ENCODE measurements around the gene UBAC2. TPM values are rescaled to one million over a fixed set of nuclear protein-coding genes. Genes with fewer than 3 reads are reported as not detected.

UBAC2 gene, protein sequence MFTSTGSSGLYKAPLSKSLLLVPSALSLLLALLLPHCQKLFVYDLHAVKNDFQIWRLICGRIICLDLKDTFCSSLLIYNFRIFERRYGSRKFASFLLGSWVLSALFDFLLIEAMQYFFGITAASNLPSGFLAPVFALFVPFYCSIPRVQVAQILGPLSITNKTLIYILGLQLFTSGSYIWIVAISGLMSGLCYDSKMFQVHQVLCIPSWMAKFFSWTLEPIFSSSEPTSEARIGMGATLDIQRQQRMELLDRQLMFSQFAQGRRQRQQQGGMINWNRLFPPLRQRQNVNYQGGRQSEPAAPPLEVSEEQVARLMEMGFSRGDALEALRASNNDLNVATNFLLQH
- 50.4 and 52.4 TPM in 2 replicates for total RNA-seq (2014; rRNA removed; shearing (Covaris generic))
- 120 and 124 TPM in 2 replicates for polyA plus RNA-seq (2015; cell fraction: cytosol; rRNA removed)
- 65.4 and 69.5 TPM in 2 replicates for polyA plus RNA-seq (2015; cell fraction: nucleus; rRNA removed)

DNA sequence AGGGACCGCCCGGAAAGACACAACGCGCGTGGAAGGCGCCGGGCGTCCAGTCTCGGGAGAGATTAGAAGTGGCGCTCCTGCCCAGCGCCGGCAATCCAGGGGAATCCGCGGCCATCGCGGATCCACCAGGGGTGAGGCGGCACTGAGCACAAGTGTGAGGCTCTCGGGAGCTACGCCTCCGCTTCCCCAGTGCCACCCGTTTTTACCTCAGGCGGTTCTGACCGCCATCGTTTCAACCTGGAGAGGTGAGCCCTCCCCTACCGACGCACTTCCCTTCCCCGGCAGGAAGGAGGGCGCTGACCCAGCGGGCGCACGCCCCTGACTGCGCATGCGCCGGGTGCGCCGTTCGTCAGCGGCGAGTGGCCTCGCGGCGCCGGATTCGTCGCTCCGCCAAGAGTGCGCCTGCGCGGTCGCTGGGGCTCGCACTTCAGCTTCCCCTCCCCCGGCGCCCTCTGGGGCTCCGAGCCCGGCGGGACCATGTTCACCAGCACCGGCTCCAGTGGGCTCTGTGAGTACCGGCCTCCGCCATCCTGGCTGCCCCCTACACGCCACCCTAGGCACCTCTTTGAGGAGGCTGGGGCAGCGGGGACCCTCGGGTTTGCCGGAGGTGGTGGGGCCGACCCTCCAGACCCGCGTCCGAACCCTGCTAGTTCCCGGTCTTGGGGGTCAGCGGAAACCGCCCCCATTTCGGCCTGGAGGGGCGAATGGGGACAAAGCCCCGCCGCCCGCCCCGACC, at the start of gene UBAC2:
Gene UBAC2 (plus strand): TSS at position 423 of the 736 bp plus-strand sequence. CDS start 55 bp downstream, at position 478.
- peak; percentile 92 for DNase-seq (ENCODE audit: low read depth)

DNA sequence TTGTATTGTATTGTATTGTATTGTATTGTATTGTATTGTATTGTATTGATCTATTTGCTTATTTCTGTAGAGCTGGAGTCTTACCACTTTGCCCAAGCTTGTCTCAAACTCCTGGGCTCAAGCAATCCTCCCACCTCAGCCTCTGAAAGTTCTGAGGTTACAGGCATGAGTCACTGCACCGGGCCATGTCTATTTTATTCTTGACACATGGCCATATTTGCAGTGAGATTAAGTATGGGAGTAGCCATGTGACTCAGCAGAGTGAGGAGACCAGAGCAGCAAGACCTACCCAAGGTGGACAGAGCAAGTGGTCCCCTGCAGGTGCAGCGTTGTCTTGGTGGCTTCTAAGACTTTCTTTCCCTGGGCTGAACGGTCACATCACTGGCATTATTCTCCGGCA, 49.1 kb upstream of the UBAC2 start:
- peak; percentile 92 for DNase-seq (ENCODE audit: low read depth)

DNA sequence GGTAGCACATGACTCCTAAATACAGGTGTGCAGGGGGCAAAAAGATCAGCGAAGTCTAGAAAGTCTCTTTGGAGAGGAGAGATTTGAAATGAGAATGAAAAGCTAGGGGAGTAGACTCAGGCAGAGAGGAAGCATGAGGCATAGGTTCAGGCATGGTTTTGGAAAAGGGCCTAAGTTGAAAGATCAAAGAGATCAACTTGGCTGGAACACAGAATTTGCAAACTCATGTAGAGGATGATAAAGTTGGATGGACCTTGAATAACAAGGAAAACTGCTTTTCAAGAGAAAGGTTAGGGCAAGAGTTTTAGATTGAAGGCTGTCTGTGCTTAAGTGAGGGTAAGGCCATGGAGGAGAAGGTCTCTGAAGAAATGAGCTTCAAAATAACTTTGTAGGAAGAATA, 47.4 kb upstream of the UBAC2 start:
- DNase-seq (ENCODE audit: low read depth), result peak; percentile 36

DNA sequence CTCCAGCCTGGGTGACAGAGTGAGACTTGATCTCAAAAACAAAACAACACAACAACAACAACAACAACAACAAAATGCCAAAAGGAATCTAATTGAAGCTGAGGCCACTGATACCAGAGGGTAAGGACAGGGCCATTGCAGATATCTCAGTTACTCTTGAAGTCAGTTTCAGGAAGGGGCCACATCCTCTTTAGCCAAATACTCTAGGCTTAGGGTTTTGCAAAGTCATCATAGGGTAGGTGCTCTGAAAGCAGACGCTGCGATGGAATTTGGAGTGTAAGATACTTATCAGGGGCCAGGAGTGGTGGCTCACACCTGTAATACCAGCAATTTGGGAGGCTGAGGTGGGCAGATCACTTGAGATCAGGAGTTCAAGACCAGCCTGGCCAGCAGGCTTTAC, 46.6 kb upstream of the UBAC2 start:
- DNase-seq (ENCODE audit: low read depth), result no peak

DNA sequence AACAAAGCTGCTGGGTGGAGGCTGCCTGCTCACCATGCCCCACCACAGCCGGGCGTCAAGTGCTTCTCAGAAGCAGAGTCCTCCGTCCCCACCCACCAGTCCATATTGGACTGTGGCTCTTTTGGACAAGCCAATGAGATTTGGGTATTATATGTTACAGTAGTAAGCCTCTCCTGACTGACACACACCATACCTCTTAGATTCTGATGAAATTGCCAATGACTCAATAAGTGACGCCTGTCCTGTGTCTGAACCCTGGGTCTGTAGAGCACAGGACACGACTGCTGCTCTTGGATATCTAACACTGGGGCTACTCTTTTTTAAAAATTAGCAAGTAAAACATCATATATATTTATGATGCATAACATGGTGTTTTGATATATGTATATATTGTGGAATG, 44.8 kb upstream of the UBAC2 start:
- DNase-seq (ENCODE audit: low read depth), result peak; percentile 17

DNA sequence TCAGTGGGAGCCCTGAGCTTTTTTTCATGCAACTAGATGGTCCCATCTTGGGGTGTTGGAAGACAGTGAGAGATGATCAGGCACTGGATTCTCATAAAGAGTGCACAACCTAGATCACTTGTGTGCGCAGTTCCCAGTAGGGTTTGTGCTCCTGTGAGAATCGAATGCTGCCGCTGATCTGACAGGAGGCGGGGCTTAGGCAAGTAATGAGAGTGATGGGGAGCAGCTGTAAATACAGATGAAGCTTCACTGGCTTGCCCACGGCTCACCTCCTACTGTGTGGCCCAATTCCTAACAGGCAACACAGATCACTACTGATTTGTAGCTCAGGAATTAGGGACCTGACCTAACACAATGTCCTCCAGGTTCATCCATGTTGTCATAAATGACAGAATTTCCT, 43.6 kb upstream of the UBAC2 start:
- DNase-seq (ENCODE audit: low read depth), result no peak

DNA sequence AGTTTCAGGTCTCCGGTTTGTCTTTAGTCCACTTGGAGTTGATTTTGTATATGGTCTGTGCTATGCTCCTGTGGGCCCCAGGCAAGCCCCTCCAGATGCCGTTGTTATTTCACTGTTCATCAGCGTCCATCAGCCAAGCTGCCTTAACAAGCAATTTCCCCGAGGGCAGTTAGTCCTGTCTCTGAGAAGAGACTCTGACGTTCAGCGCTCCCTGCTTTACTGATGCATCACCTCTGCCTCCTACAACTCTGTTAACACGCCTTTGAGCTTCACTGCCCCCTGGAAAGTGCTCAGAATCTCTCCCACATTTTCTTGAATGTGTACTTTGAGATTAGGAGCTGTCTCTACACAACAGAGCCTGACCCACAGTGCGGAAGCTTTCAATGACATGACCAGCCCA, 41.8 kb upstream of the UBAC2 start:
- no peak for DNase-seq (ENCODE audit: low read depth)

DNA sequence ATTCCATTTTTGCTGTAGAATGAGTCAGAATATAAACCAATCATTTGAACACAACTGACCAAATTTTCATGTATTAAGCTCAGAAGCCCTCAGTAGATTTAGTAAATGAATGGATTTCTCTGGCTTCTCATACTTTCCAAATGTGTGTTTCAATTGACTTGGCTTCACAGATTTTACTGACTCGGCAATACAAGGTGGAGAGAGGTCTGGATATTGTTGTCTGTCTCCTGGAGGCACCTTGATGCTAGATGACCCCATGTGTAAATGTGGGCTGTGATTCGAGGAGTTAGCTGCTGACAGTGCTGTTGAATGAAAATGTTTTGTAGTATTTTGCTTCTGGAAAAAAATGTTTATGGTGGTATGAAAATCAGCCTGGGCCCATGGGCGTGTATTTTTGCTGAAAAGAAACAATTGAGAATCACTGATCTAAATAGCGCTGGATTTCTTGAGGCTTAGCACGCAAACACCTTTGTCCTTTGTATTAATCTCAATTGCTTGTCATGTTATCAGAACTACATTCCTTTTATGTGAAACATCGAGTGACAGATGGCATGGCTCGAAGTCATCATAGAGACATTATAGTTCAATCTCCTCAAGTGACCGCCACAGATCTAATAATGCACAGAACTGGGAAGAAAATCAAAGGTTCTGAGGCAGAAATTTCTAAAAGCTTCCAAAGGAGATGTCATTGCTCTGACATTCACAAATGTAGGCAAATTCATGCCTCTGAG, 41.2 kb upstream of the UBAC2 start:
- no peak for DNase-seq (ENCODE audit: low read depth)

DNA sequence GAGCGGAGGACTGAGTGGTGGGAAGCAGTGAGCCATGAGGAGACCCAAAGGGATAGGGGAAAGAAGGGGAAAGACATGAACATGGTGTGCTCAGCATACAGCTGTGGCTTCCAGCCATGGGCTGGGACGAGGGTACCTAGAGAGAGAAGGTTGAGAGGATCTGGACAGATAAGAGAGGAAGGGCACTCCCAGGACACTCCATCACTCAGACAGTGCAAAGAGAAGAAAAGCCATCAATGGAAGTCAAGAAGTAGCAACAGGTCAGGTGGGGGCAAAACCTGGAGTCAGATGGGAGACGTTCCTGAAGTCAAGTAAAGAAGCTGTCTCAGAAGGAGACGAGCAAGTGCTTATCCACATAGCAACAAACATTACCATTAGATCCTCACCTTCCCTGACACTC, 40.2 kb upstream of the UBAC2 start:
- no peak for DNase-seq (ENCODE audit: low read depth)

DNA sequence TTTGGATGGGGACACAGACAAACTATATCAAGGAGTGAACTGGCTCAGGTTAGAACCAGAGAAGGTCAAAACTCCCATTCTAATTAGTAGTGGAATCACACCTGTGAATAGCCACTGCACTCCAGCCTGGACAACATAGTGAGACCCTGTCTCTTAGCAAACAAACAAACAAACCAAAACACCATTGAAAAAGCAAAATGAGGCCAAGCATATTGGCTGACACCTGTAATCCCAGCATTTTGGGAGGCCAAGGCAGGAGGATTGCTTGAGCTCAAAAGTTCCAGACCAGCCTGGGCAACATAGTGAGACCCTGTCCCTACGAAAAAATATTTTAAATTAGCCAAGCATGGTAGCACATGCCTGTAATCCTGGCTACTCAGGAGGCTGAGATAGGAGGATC, 39.1 kb upstream of the UBAC2 start:
- no peak for DNase-seq (ENCODE audit: low read depth)

DNA sequence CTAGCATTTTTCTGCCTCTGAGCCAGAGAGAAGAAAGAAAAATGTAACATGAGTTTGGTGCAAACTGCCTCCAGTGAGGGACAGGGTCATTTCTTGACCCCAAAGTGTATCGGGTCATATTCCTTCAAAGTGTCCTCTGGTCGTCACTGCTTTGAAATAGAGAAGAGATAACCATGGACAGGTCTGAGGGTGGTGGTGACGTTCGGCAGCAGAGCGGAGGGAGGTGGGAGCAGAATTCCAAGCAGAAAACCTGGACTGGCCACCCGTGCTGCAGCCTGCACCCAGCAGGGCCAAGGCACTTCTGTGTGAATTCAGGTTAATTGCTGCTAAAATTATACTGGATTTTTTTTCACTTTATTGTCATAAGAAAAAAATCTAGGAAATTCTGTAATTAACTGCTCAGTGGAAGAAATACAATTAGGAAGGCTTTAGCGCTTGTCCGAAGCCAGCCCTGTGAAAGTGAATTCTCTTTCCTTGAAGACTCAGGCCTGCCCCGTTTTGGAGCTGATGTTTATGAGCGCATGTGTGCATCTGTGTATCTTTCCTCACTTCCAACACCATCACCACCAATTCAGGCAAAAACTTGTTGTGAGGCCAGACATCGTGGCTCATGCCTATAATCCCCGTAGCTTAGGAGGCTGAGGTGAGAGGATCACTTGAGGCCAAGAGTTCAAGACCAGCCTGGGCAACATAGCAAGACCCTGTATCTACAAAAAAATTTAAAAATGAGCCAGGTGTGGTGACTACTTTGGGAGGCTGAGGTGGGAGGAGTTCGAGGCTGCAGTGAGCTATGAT, 37.9 kb upstream of the UBAC2 start:
- no peak for DNase-seq (ENCODE audit: low read depth)

DNA sequence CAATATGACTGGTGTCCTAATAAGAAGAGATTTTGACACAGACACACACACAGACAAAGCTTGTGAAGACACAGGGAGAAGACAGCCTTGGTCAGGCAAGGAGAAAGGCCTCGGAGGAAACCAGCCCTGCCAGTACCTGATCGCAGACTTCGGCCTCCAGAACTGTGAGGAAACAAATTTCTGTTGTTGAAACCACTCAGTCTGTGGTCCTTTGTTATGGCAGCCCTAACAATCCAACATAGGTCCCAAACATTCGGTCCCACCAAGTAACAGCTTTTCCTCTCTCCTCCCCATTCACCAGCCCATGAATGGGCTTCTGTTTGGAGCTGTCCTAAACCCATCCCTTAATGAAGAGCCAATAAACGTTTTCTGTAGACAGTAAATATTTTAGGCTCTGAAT, 36.4 kb upstream of the UBAC2 start:
- no peak for DNase-seq (ENCODE audit: low read depth)

DNA sequence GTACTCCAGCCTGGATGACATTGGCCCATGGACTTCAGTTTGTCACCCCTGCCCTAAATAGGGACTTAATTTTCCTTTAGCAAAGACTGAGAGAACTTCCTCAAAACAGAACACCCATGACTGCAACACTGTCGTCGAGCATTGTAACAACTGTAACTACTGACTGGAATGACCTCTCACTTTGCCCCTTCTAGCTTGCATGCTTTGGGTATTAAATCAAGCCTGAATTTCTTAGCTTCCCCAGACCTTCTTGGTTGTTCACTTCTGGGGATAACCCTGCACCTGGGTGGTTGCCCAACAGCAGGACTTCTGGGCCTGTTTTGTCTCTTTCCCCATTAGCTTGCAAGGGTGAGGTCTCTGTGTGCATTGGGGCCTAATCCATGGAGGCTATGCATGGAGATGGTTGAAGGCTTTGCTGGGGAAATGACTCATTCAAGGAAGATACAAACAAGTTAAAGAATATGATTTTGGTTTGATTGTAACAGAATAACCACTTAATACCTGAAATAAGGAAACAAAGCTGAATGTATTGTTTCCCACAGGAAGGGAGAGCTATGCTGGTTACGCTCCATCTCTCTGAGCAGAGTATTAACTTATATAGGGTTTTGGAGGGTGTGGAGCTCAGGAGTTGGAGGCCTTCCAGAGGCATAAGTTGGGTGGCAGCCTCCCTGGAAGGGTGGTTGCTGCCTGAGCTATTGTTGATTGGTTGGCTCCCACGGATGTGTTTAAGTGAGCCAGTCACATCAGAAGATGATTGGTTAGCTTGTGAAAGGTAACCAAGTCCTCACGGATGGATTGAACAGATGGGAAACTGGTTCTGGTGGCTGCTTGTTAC, 34.7 kb upstream of the UBAC2 start:
- DNase-seq (ENCODE audit: low read depth), result no peak

DNA sequence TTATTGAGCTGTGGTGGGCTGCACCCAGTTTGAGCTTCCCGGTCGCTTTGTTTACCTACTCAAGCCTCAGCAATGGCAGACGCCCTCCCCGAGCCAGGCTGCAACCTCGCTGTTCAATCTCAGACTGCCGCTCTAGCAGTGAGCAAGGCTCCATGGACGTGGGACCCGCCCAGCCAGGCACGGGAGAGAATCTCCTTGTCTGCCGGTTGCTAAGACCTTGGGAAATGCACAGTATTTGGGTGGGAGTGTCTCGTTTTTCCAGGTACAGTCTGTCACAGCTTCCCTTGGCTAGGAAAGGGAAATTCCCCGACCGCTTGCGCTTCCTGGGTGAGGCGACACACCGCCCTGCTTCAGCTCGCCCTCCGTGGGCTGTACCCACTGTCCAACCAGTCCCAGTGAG, 27.7 kb upstream of the UBAC2 start:
- no peak for DNase-seq (ENCODE audit: low read depth)

DNA sequence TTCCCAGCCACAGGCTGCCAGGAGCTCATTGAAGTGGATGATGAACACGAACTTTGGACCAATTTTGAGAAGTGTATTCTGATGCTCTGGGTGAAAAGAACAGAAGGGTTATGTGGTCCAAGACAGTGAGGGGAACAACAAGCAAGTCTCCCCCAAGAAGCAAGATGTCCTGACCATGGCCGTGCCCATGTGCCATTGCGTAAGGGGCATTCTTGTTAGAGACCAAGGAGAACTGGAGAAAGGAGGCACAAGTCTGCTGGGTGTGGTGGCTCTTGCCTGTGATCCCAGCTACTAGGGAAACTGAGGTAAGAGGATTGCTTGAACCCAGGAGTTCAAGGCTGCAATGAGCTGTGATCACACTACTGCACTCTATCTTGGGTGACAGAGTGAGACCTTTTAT, 27.0 kb upstream of the UBAC2 start:
- DNase-seq (ENCODE audit: low read depth), result no peak

DNA sequence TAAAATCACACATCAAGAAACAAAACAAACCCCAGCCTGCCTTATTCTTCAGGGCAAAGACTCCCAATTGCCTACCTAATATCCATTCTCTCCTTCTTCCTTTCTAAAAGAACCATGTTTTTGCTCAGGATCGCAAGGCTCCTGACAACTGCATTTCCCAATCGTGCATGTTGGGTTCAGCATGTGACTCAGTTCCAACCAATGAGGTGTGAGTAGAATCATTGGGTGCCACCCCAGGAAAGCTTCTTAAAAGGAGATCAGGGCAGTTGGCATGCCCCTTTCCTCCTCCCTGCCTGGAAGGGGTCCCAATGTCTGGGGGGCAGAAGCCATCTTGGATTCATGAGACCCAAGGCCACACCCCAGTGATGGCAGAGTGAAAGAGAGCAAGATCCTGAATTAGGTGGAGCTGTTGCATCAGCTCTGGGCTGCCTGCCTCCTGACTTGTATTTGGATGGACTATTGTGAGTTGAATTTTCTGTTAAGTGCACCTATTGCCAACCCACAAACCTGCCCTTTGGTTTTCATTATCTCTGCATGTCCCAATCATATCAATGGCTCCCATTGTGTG, 26.0 kb upstream of the UBAC2 start:
- no peak for DNase-seq (ENCODE audit: low read depth)

DNA sequence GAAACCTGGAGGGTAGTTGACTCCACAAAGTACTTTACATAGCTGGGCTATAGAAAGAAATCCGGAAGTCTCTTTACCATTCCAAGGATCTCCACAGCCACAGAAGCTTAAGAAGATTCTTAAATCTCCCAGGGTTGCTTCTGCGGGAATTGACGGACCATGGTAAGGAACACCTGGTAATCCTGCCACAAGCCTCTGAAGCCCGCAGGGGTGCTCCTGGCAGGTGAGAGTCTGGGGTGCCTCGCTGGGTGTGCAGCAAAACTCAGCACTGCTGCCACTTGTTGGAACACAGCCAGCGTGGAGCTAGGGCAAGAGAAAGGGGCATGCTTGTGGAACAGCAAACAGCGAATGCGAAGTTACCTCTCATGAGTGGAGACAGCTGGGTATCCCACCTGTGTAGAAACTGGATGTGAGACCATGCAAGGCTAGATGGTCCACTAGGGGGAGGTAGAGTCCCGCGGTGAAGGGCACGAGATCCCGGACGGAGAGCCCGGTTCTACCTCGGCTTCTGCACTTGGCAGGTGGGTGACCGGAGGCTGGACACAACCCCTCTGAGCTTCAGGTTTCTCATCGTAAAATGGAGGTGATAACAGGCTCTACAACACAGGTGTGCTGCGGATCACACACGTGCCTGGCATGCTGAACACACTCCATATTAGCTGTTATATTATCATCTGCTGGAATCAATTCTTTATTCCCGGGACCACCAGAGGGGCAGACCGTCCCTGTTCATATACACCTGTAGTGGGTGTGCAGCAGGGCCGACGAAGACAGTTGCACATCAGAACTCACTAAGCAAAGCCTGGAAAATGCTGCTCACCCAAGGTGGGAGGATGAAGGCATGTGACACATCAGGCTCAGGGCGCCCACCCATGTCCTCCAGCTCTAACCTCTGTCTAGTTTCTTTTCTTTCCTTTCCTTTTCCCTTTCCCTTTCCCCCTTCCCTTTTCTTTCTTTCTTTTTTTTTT, 24.1 kb upstream of the UBAC2 start:
- peak; percentile 51 for DNase-seq (ENCODE audit: low read depth)

DNA sequence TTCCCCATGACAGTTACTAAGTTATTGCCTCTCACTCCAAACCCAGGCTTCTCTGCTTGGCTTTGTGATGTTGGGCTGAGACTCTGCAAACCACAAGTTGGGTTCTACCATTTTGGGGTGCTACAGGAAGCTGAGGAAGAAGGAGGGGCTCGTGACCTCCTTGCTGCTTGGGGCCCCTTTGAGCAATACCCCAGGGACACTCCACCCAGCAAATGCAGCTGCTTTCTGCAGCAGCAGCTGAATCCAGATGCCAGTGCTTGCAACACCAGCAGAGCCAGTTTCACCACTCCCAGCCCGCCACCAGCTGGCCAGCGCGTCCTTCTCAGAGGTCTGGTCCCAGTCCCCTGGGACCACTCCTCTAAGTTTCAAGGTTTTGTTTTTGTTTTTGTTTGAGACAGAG, 22.0 kb upstream of the UBAC2 start:
- DNase-seq (ENCODE audit: low read depth), result no peak

DNA sequence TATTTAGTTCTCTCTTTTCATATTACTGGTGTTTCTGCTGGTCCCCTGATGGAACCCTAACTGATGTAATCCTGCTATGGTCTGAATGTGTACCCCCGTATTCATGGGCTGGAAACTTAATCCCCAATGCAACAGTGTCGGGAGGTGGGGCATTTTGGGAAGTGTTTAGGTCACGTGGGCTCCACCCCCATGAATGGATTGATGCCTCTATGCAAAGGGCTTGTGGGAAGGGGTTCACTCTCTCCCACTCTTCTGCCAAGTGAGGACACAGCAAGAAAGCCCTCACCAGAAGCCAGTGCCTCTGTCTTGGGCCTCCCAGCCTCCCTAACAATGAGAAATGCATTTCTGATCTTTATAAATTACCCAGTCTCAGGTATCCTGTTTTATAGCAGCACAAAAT, 21.2 kb upstream of the UBAC2 start:
- DNase-seq (ENCODE audit: low read depth), result no peak

All from HT1080 (cell line).